ENCODE data around the gene SCUBE2.
A peak's percentile ranks its signal among the peaks of the same experiment; 100 is the strongest.

The SCUBE2 gene

DNA sequence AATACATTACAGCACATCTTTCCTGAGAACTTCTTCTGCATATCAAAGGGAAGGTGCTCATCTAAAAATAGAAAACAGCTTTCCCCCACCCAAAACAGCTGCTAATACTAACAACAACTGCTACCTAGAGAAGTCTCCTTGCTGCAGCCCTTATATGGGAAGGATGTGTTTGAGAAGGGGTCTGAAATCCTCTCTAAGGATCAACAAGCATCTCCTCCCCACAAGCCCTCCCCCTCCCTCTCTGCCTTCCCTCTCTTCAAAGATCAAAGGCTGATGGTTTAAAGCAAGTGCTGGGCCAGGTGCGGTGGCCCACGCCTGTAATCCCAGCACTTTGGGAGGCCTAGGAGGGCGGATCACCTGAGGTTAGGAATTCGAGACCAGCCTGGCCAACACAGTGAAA lies 33.5 kb downstream of the SCUBE2 start:
- DNase-seq (ENCODE audit: low read depth, low spot score) = peak; percentile 50
- H3K4me3 ChIP-seq (ENCODE audit: low read length) = no peak overlapping the region

DNA sequence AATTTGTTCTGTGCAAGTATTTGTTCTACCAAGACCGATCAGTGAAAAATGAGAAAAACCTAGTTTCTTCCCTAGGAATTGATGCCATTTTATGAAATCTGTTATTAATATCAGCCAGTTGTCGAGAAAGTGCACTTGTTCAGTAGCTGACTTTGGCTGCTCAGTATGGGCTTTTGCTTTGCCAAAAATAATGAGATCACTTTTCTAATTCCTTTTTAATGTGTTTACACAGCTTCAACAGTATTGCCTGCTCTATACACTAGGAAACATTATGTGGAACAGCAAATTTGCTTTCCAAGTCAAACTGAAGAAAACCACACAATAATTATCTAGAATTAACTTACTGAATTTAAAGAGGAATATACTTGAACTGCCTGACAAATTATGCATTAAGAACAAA lies 34.4 kb downstream of the SCUBE2 start:
- DNase-seq (ENCODE audit: low read depth, low spot score) = no peak
- H3K4me3 ChIP-seq (ENCODE audit: low read length) = no peak overlapping the region

DNA sequence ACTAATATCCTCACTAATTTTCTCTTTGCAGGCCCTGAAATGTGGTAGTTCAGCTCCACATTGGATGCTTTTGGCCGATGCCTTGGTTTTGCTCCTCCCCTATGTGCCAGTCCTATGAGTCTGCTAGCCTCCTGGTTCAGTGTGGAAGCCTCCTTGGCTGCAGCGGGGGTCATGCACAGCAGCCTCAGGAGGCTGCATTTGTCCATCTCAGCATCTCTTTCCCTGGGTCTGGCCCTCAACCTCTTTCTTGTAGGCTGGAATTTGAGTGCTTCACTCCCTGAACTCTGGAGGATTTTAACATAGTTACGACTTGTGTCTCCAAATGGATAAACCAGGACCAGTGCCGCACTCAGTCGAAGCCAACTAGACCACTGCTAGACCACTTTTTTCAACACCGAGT lies 34.9 kb downstream of the SCUBE2 start:
- no peak for DNase-seq (ENCODE audit: low read depth, low spot score)

DNA sequence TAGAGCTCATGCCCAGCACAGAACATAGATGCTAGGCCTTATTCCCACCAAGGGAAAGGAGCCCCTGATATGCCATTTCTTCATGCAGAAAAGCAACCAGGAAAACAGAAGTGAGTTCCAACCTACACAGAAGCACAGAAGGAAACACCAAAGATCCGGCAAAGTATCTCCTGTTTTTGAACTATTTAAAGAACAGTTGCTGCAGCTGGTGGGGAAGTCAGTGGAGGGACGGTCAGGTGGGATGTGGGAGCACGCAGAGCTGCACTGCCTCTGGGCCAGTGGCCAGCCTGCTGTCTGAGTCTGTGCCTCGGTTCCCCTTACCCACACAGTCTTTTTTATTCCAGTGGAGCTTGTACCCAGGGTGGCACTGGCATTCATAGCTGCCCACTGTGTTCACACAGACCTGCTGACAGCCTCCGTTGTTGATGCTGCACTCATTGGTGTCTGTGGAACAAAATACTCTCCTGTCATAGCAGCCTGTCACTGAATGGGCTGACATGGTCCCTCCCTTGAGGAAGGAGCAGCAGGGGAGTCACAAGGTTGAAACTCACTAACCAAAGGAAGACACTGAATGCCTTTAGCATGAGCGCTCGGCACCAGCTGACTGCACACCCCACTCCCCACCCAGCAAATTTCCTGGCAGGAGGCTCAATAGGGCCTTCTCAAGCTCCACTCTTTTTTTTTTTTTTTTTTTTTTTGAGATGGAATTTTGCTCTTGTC lies 37.9 kb downstream of the SCUBE2 start:
- no peak for DNase-seq (ENCODE audit: low read depth, low spot score)

More for the DNA sequence above, 34.9 kb downstream of the SCUBE2 start:
- no peak overlapping the region for H3K4me3 ChIP-seq (ENCODE audit: low read length)

DNA sequence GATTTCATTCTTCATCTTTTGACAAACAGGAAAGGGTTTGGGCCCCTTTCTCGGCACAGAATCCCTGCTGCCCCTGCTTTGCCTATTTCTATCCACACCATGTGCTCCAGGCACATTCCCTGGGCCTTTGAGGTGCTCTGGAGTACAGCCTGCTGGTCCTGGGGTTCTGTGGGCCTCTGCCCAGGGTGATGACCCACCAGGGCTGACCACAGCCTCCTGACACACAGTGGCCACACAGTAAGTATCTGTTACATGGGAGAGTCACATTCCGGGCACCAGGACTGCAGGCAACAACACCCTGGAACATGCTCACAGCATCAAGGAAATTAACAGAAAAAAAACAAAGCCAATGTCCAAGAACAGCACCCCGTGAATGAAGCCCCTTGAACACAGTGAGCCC lies 39.1 kb downstream of the SCUBE2 start:
- DNase-seq (ENCODE audit: low read depth, low spot score) = no peak
- H3K4me3 ChIP-seq (ENCODE audit: low read length) = no peak overlapping the region

More for the DNA sequence above, 37.9 kb downstream of the SCUBE2 start:
- no peak overlapping the region for H3K4me3 ChIP-seq (ENCODE audit: low read length)

DNA sequence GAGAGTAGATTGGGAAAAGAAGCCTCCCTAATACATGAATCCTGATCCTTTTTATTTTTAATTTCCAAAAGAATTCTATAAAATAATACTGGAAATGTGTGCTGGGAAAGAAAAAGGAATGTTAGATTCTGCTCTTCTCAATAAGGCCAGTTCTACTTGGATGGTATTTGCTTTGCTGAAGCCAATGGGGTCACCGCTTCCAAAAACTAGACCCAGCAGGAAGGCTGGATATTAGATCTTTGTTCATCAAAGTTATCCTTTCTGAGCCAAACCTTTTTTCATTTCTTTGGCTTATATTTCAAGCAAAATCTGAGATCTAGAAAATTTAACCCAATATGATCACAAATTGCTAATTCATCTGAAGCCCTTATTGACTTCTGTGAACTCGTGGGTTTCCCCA lies 41.4 kb downstream of the SCUBE2 start:
- no peak for DNase-seq (ENCODE audit: low read depth, low spot score)
- no peak overlapping the region for H3K4me3 ChIP-seq (ENCODE audit: low read length)

DNA sequence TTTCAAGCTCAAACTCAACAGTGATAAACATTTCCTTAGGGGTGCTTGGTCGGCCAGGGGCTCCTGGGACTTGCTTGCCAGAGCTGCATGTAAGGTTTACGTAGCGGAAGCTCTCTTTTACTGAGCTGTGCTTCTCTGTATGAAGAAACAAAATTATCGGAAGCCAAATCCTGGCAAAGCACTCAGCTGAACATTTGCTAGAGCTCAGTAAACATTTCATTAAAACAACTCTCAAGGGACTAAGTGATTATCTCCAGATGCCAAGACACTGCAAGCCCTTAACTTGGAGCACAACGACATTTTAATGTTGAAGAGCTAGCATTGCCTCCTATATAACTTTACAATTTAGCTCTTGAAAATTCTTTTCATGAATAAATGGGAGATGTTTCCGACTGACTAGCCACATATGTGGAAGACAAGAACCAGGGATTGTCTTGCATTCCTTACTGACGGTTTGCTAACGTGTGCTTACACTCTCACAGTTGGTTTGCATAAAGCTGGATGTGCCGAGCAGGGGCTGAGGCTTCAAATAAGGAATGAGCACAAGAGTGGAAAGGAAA lies 43.4 kb downstream of the SCUBE2 start:
- no peak for DNase-seq (ENCODE audit: low read depth, low spot score)
- H3K4me3 ChIP-seq (ENCODE audit: low read length) = no peak overlapping the region

DNA sequence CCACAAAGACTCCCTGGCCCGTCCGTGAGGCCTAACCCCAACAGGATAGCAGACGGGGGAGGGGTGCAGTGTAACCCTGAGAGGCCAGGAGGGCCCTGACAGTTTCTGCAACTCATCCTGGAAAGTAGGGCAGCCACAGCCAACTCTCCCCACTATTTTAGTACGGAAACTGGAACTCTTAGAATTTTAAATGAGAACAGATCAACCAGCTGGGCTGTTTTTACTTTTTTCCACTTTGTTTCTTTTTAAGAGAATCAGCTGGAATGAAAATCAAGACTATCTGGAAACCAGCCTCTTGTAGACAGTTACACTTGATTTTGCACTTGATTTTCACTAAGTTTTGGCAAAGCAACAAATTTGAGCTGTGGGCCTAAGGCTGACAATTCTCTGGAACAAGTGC lies 44.9 kb downstream of the SCUBE2 start:
- no peak overlapping the region for H3K4me3 ChIP-seq (ENCODE audit: low read length)
- DNase-seq (ENCODE audit: low read depth, low spot score) = no peak

DNA sequence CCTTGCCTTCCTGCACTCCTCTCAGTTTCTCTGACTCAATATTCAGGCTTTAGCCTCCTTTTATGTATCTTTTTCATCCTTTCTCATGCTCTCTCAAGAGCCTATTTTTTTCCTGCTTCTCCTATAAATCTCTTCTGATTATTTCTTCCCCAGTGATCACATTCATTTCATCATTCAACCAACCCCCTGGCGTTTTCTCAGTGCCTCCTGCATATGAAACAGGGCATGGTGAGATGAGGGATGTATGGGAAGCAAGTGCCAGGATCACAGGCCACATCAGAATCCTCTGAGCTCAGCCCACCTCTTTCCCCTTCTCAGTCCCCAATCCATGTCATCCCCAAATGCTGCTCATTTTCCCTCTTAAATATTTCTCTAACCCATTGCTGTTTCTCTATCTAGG lies 48.9 kb downstream of the SCUBE2 start:
- H3K4me3 ChIP-seq (ENCODE audit: low read length) = no peak overlapping the region
- no peak for DNase-seq (ENCODE audit: low read depth, low spot score)

DNA sequence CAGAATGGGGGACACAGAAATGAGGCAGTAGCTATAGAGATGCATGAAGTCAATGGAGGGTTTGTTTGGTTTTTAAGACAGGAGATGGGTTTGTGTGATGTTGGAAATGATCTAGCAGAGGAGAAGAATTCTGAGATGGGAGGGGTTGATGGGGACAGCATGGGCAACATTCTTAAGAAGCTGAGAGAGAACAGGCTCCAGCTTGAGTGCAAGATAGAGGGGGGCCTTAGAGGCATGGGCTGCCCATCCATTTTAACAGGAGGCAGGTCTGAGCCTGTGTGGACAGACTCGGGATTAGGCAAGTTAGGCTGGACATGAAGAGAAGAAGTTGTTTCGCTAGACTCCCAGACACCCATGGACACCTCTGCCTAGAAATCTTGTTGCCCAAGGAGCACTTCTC lies 49.7 kb downstream of the SCUBE2 start:
- no peak for DNase-seq (ENCODE audit: low read depth, low spot score)
- no peak overlapping the region for H3K4me3 ChIP-seq (ENCODE audit: low read length)

DNA sequence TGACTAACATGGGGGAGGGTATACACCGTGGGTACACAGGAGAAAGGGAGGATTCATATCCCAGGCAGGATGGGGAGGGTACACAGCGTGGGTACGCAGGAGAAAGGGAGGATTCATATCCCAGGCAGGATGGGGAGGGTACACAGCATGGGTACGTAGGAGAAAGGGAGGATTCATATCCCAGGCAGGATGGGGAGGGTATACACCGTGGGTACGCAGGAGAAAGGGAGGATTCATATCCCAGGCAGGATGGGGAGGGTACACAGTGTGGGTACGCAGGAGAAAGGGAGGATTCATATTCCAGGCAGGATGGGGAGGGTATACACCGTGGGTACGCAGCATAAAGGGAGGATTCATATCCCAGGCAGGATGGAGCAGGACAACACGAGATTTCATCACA lies 51.0 kb downstream of the SCUBE2 start:
- DNase-seq (ENCODE audit: low read depth, low spot score) = no peak
- no peak overlapping the region for H3K4me3 ChIP-seq (ENCODE audit: low read length)

DNA sequence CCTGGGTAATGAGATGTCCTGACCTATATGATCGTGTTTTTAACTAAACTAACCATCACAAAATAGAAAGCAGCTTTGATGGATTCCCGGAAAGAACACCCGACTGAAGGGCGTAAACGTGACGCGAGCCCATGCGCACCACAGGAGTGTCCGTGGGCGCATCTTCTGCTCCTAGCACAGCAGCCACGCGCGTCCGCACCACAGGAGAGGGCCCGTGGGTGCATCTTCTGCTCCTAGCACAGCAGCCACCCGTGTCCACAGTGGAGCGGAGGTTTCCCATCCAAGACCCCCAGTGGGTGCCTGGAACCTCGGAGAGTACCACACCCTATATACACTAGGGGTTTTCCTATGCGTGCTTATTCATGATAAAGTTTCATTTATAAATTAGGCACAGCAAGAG lies 51.5 kb downstream of the SCUBE2 start:
- H3K4me3 ChIP-seq (ENCODE audit: low read length) = no peak overlapping the region

DNA sequence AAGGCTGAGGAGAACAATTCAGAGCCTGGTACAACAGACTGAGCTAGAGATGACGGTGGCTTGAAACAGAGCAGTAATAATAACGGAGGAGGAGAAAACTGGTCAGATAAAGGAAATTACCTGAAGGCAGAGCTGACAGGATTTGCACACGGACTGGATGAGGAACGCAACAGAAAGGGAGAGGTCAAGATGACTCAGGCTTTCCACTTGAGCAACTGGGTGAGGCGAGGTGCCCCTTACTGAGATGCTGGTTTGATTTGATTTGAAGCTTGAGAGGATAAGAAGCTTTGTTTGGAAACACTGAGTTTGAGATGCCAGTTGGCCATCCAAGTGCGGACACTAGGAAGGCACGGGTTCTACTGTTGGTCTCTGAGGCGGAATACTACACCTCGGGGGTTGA lies 52.2 kb downstream of the SCUBE2 start:
- no peak overlapping the region for H3K4me3 ChIP-seq (ENCODE audit: low read length)
- DNase-seq (ENCODE audit: low read depth, low spot score) = no peak

More for the DNA sequence above, 51.5 kb downstream of the SCUBE2 start:
- DNase-seq (ENCODE audit: low read depth, low spot score) = no peak

DNA sequence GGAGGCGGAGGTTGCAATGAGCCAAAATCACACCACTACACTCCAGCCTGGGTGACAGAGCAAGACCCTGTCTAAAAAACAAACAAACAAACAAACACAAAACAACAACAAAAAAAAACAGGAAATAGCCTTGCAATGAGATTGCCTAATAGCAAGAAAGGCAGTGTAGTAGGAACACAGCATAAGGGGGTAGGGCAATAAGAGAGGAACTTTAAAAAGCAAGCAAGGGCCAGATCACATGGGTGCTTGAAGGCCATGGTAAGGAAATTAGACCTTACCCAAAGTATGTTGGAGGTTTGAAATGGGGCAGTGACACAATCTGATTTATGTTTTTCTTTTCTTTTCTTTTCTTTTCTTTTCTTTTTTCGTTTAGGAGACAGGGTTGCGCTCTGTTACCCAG lies 52.9 kb downstream of the SCUBE2 start:
- H3K4me3 ChIP-seq (ENCODE audit: low read length) = no peak overlapping the region
- no peak for DNase-seq (ENCODE audit: low read depth, low spot score)

DNA sequence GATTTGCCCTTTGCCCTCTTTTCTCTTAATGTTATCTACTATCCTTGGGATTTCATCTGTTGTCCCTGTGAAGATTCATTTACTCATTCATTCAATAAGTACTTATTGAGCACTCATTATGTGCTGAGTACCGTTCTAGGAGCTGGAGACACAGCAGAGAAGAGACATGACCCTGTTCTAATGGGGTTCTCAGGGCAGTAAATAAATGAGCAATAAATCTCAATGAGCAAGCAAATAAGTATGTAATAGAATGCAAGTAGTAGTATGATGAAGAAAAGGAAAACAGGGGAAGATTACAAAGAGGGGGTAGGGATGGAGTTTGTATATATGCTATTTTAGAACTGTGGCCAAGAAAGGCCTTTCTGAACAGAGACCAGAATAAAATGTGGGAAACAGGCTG lies 53.4 kb downstream of the SCUBE2 start:
- H3K4me3 ChIP-seq (ENCODE audit: low read length) = no peak overlapping the region
- DNase-seq (ENCODE audit: low read depth, low spot score) = no peak

DNA sequence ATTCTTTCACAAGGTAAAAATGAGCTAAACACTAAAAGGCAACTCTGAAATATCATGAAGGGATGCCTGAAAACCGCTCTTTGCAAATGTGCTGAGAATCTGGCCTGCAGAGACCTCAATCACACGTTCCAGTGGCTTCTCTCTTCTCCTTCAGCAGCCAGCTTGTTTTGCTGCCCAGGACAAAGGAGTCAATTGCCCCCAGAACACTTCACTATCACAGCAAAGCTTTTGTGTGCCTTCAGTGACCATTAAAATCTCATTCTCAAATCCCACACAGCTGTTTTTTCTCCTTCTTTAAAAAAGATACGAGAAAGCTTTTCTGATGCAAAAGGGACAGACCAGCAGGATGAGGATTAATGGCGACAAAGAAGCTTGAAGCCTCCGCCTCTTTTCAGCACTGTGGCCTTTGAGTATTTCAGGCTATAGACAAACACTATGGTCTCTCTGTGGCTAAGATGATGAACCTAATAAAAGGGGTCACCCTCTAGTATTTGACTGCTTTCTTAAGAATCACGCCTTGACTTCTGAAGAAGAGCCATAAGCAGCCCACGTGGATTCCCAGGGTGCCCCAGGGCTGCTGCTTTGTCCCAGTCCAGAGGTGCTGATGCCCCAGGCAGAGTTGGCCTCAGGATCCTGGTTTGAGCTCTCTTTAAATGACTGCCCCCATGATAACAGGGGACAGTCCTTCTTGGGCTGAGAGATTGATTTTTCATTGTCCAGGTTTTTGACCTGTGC lies 54.2 kb downstream of the SCUBE2 start:
- no peak overlapping the region for H3K4me3 ChIP-seq (ENCODE audit: low read length)
- DNase-seq (ENCODE audit: low read depth, low spot score) = no peak

DNA sequence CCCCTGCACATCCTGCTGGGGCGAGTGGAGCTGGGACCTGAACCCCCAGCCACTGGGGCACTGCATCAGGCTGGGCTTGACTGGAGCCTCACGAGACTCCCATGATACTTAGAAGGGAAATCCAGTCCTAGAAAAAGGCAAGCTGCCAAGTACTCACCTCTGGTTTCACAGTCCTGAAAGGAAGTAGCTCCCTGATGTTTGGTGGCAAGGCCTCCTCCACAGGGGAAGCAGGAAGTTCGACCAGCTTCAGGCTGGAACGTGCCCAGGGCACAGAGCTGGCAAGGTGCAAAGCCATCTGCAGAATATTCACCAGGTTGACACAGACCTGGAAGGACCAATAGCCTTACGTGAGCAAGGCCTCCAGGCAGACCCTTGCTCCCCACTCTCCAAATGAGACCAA lies 60.8 kb downstream of the SCUBE2 start:
- DNase-seq (ENCODE audit: low read depth, low spot score) = no peak

DNA sequence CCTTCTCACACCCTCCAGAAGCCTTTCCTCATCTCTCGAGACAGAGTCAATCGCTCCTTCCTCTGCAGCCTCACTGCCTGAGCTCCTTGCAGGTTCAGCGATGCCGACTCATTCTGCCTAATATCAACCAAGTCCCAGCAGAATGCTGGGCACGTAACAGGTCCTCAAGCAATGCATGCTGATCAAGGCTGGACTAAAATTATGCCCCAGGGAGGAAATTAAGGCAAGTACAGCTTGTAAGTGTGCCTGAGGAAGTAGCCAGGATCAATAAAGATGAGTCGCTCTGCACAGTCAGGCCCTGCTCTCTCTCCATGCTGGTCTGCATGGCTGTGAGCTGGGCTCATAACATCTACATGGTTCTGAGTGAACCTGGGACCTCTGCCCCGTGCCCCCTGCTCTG lies 62.0 kb downstream of the SCUBE2 start:
- DNase-seq (ENCODE audit: low read depth, low spot score) = no peak
- H3K4me3 ChIP-seq (ENCODE audit: low read length) = no peak overlapping the region

More for the DNA sequence above, 60.8 kb downstream of the SCUBE2 start:
- no peak overlapping the region for H3K4me3 ChIP-seq (ENCODE audit: low read length)

DNA sequence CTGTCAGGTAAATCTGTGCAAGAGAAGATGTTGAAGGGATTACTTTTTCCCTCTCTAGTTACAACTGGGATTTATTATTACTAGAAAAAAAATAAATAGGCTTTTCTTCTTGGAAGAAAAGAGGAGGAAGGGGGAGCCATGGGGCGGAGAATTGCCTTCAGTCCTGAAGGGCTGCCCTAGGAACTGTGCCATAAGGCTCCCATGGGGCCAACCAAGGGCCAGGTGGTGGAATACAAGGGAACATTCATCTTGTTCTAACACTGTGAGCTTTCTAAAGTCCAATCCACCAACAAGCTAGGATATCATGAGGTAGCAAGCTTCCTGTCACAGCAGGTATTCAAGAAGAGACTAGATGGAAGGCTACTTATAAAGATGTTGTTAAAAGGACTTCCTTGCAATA lies 62.8 kb downstream of the SCUBE2 start:
- H3K4me3 ChIP-seq (ENCODE audit: low read length) = no peak overlapping the region
- DNase-seq (ENCODE audit: low read depth, low spot score) = no peak

DNA sequence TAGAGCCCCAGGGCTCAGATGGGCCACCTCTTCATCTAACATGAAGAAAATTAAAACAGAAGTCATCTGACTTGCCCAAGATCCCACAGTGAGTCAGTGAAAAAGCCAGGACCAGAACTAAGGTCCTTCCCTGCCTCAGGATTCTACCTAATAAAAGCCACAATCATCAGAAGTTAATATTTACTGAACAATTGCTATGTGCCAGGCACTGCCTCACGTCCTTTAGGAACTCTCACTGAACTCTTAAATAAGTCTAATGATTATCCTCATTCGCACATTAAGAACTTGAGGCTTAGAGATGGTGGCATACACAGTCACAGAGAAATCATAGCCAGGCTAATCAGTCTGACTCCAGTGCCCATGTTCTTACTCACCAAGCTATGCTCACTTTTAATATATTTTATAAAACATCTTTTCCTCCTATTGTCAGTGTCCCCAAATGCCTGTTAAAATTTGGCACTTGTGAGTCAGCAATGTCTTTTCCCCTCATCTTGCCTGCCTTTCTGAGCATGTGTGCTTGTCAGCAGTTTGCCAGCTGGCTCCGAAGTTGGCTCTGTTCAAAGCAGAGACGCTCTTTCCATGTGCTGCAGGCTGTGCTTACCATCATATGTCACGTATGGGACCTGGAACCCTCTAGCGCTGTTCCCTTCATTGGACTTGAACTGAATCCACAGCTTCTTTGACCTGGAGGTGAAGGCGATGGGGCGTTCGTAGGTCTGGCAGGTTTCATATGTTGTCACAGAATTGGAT lies 66.1 kb downstream of the SCUBE2 start:
- DNase-seq (ENCODE audit: low read depth, low spot score) = no peak
- H3K4me3 ChIP-seq (ENCODE audit: low read length) = no peak overlapping the region

Data from Jurkat, Clone E6-1 (cell line).